Transverse colon (tissue), 4 donors: ENCODE measurements around the gene EYS. TPM values are rescaled to one million over a fixed set of nuclear protein-coding genes. Genes with fewer than 3 reads are reported as not detected.

Source experiments
- DNase-seq: peaks from one replicate; pipeline ENCODE4 v3.0.0-alpha.2; 2019
- H3K27ac ChIP-seq, 4 donors: fragments of 200-600 bp; sonication (generic); 2 replicates each; pipeline ENCODE4 v1.5.1; 2016 to 2018; ENCODE audit warnings: inconsistent platforms in 4 of 4
- H3K27me3 ChIP-seq: fragments of 200-600 bp; sonication (generic); 2 replicates; pipeline ENCODE4 v1.5.1; 2017; ENCODE audit warnings: inconsistent platforms
- H3K36me3 ChIP-seq, 4 donors: fragments of 200-600 bp; sonication (generic); 2 replicates each; pipeline ENCODE4 v1.5.1; 2017 to 2019; ENCODE audit warnings: inconsistent platforms in 4 of 4
- H3K4me1 ChIP-seq, 4 donors: fragments of 200-600 bp; sonication (generic); 2 replicates each; pipeline ENCODE4 v1.5.1; 2017 to 2020; ENCODE audit warnings: inconsistent platforms in 4 of 4
- H3K4me3 ChIP-seq, 4 donors: fragments of 200-600 bp; sonication (generic); 1 replicate in 1 of 4; 2 replicates in 3 of 4; pipeline versions ENCODE4 v1.5.1 to v1.6.1; 2017 to 2019; ENCODE audit warnings: inconsistent platforms in 4 of 4
- H3K9me3 ChIP-seq, 2 donors: fragments of 200-600 bp; sonication (generic); 2 replicates each; pipeline ENCODE4 v1.5.1; 2017 to 2019; ENCODE audit warnings: inconsistent platforms in 2 of 2
- CTCF ChIP-seq, 5 experiments: fragments of 200-600 bp in 3 of 5; fragments of 450-650 bp in 2 of 5; sonication (generic) in 3 of 5; IDR thresholded peaks; 1 replicate in 2 of 5; 2 replicates in 3 of 5; pipeline ENCODE4 v1.5.1; 2016 to 2017; ENCODE audit warnings: antibody characterized with exemption in 5 of 5, inconsistent platforms in 3 of 5, mild to moderate bottlenecking in 2 of 5, moderate library complexity in 1 of 5
- EP300 ChIP-seq: sonication (generic); formaldehyde crosslinking; IDR thresholded peaks from one replicate; pipeline ENCODE4 v1.6.1; 2017; ENCODE audit warnings: antibody characterized with exemption, low read depth
- POLR2A ChIP-seq: fragments of 450-650 bp; IDR thresholded peaks from one replicate; pipeline ENCODE4 v1.6.1; 2016; ENCODE audit warnings: antibody characterized with exemption, mild to moderate bottlenecking, moderate library complexity
- POLR2AphosphoS5 ChIP-seq, 3 donors: sonication (generic); formaldehyde crosslinking; IDR thresholded peaks; one replicate each; pipeline ENCODE4 v1.6.1; 2016; ENCODE audit warnings: antibody characterized with exemption in 3 of 3
- WGBS, 2 donors: methylation state at CpG; one replicate each; pipeline ENCODE4 v1.1.5; 2018; ENCODE audit warnings: low coverage in 1 of 2; 5-methylcytosine and 5-hydroxymethylcytosine counted together
- in situ Hi-C, 4 donors: fragments of 200-750 bp; cut with MboI; loops; one replicate each; pipeline versions ENCODE4 v1.15.0 to v1.15.1; 2017; ENCODE audit warnings: low sequenced_read_pairs in 3 of 4, low pct_ligation_motif_present in 1 of 4, low pct_unique_long_range_greater_than_20kb in 1 of 4
- intact Hi-C: fragments of 100-400 bp; cut with DNase I; formaldehyde crosslinking; loops from one replicate; pipeline ENCODE4 v1.15.1; 2023; ENCODE audit warnings: low total_unique reads
- total RNA-seq, 4 donors: library from RNA; depleted of rRNA; stranded (reverse); fragments of >200 nt; gene quantifications; one replicate each; pipeline ENCODE4 v1.1.0, GENCODE V29; 2016

The EYS gene
- total RNA-seq, 4 donors from 2014 or later: 0.41 TPM; not detected in 3

DNA sequence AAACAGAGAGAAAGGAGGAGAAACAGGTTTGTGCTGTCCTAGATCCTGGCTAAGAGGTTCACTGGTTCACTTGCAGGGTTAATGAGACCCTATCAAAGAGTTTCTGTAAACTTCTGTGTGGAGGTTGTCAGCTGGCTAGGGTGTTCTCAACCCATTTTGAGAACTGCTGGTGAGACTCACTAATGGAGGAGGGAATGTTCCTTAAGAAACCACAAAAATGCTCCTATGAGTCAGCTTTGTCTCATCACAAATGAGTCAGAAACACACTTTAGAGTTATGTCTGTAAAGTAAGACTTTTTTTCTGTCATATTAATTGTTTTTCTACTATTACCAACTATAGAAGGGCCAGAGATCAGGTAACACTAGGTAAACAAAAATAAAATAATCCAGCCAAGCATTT, 1187.0 kb downstream of the EYS start:
- in situ Hi-C loops (no loop called here), intact Hi-C loops (no loop called here)
- Histone ChIP-seq H3K27me3 (no peaks in the 10 kb centered on the region), H3K27ac (no peak overlapping the region), H3K4me1 (no peaks in the 10 kb centered on the region), H3K4me3 (no peak overlapping the region), H3K9me3 (no peaks in the 10 kb centered on the region), H3K36me3 (no peaks in the 10 kb centered on the region)
- no peak for DNase-seq
- TF ChIP-seq CTCF (IDR thresholded peaks at IDR 0.05) (no peak), POLR2AphosphoS5 (IDR thresholded peaks at IDR 0.05) (no peak), EP300 (no peak), POLR2A (no peak)

DNA sequence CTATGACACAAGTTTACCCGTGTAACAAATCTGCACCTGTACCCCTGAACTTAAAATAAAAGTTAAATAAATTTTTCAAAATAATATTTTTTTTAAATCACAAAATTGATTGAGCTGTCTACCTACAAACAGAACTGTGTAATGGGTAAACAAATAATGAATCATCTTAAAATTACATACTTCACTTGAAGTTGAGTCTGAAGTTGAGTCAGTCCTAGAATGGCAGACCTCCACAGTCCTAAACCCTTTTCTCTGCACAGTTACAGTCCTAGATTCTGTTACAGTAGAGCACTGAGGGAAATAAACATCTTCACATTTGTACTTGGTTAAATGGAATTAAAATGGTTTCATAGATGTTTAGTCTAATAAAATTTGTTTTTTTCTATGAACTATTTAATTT, 1190.6 kb downstream of the EYS start:
- H3K4me1 ChIP-seq: no peaks in the 10 kb centered on the region
- no peak overlapping the region for H3K4me3 ChIP-seq
- no peak for DNase-seq
- H3K27me3 ChIP-seq: no peaks in the 10 kb centered on the region
- H3K36me3 ChIP-seq: no peaks in the 10 kb centered on the region
- H3K27ac ChIP-seq: no peak overlapping the region
- TF ChIP-seq POLR2AphosphoS5 (IDR thresholded peaks at IDR 0.05) (no peak), POLR2A (no peak), CTCF (IDR thresholded peaks at IDR 0.05) (no peak), EP300 (no peak)
- 79 to 83% methylated on average over 1 of the region's 1 CpG for WGBS, 2 donors
- no peaks in the 10 kb centered on the region for H3K9me3 ChIP-seq
- intact Hi-C loops (no loop called here), in situ Hi-C loops (no loop called here)

DNA sequence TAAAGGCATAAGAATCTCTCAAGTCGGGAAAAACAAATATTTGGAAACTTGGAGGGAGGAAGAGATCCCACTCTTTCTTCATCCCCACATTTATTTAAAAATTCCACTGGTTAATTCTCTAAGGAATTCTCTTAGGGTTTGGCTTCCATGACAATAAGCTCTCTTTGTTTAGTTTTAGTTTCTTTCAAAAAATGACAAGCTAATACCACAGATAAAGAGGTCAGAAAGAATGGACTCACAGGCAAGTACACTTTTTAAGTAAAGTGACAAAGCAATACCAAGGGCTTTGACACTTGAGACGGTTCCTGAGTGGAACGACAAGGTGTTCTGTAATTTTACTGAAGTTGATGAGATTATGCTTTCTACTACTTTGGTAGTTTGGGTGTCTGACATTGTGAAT, 1199.4 kb downstream of the EYS start:
- H3K4me3 ChIP-seq: no peak overlapping the region
- H3K27me3 ChIP-seq: no peaks in the 10 kb centered on the region
- H3K9me3 ChIP-seq: no peaks in the 10 kb centered on the region
- in situ Hi-C loops (no loop called here), intact Hi-C loops (no loop called here)
- H3K27ac ChIP-seq: no peak overlapping the region
- no peak for DNase-seq
- TF ChIP-seq POLR2AphosphoS5 (IDR thresholded peaks at IDR 0.05): no peak
- peaks cover 0 to 13% (median 0%) of the 10 kb centered on the region in 4 donors for H3K4me1 ChIP-seq
- no peaks in the 10 kb centered on the region for H3K36me3 ChIP-seq
- 67 to 76% methylated on average over 3 of the region's 3 CpGs for WGBS, 2 donors

DNA sequence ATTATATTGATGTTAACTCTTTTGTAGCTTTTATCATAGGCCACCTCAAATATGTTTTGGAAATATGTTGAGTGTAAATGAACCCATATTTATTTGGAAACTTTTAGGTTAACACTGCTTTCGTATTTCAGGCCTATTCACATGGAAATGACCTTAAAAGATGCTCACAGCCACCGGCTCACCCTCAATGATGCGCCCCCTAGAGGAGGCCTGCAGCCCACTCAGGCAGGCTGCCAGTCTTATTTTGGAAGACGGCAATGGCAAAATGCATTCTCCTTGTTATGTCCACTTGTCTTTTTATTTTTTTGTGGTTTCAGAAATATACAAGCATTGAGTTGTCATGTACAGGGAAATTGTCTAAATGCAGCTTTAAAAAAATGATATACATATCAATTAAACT, 1201.7 kb downstream of the EYS start:
- intact Hi-C loops: no loop called here
- no peak overlapping the region for H3K27ac ChIP-seq
- H3K4me1 ChIP-seq: peaks cover 0 to 13% (median 0%) of the 10 kb centered on the region in 4 donors
- no peaks in the 10 kb centered on the region for H3K9me3 ChIP-seq
- DNase-seq: no peak
- in situ Hi-C loops: no loop called here
- H3K27me3 ChIP-seq: no peaks in the 10 kb centered on the region
- WGBS, 2 donors: 59 to 61% methylated on average over 4 of the region's 4 CpGs
- no peaks in the 10 kb centered on the region for H3K36me3 ChIP-seq
- TF ChIP-seq POLR2AphosphoS5 (IDR thresholded peaks at IDR 0.05) (no peak), POLR2A (no peak), CTCF (IDR thresholded peaks at IDR 0.05) (peak in 2 of 5 experiments; percentile 15 to 38)
- H3K4me3 ChIP-seq: no peak overlapping the region

DNA sequence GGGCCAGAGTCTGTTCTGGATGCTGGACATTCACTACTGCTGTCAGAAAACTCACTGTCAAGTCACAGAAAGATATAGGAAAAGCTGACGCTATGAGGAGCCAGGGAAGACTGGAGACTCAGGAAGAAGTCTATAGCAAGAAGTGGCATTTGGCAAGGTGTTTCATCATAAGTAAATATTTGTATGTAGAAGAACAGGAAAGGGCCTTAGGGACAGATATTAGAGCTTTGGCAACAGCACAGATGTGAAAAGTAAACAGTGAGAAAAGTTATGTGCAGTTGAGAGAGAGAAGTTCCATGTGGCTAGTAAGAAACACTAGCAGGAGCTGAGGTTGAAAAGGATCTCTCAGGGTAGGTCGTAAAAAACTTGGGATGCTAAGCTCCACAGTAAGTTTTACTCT, 1202.5 kb downstream of the EYS start:
- Histone ChIP-seq H3K4me1 (peaks cover 0 to 13% (median 0%) of the 10 kb centered on the region in 4 donors), H3K36me3 (no peaks in the 10 kb centered on the region), H3K9me3 (no peaks in the 10 kb centered on the region), H3K27ac (peak overlapping the region in 1 of 4 donors; percentile 8), H3K4me3 (no peak overlapping the region), H3K27me3 (no peaks in the 10 kb centered on the region)
- DNase-seq: no peak
- TF ChIP-seq POLR2AphosphoS5 (IDR thresholded peaks at IDR 0.05) (no peak), EP300 (no peak), POLR2A (no peak), CTCF (IDR thresholded peaks at IDR 0.05) (no peak)
- in situ Hi-C loops: no loop called here
- intact Hi-C loops: no loop called here
- WGBS, 2 donors: 42 to 45% methylated on average over 1 to 2 of the region's 2 CpGs
